GM19395 (cell line): ENCODE measurements around the gene SLC22A7.

Source experiments
- ATAC-seq: cut with Tn5 transposase; IDR thresholded peaks from one replicate; pipeline ENCODE4 v1.9.1; 2021; ENCODE audit warnings: mild to moderate bottlenecking, moderate library complexity; ENCODE audit not compliant: unreplicated experiment

The SLC22A7 gene

DNA sequence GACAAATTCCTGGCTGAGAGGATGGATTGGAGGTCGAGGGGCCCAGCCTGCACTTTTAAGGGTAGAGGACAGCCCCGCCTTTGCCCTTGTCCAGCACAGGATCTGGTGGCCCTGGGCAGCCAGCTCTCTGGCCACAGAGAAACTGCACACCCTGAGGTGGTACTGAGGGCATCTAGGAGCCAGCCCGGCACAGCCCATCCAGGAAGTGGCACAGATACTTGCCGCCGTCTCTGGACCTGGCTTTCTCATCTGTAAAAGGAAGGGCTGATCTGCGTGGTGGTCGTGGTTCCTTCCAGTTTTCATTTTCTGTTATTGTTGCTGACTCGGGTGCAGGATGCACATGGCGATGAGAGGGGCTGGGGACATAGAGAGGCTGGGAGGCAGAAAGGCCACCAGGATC, 16.0 kb upstream of the SLC22A7 start:
- ATAC-seq: no peak

DNA sequence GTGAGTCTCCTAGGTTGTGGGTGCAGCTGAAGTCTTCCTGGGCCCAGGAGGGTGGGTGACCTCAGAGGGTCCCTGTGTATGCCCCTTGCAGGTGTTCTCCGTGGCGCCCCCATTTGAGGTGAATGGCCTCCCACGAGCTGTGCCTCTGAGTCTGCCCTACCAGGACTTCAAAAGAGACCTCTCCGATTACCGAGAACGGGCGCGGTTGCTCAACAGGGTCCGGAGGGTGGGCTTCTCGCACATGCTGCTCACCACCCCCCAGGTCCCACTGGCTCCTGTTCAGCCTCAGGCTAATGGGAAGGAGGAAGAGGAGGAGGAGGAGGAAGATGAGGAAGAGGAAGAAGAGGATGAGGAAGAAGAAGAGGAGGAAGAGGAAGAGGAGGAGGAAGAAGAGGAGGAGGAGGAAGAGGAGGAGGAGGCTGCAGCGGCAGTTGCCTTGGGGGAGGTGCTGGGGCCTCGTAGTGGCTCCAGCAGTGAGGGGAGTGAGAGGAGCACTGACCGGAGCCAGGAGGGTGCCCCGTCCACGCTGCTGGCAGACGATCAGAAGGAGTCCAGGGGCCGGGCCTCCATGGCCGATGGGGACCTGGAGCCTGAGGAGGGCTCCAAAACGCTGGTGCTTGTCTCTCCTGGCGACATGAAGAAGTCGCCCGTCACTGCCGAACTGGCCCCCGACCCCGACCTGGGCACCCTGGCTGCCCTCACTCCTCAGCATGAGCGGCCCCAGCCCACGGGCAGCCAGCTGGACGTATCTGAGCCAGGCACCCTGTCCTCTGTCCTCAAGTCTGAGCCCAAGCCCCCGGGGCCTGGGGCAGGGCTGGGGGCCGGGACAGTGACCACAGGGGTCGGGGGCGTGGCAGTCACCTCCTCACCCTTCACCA, 15.2 kb upstream of the SLC22A7 start:
- ATAC-seq: no peak

DNA sequence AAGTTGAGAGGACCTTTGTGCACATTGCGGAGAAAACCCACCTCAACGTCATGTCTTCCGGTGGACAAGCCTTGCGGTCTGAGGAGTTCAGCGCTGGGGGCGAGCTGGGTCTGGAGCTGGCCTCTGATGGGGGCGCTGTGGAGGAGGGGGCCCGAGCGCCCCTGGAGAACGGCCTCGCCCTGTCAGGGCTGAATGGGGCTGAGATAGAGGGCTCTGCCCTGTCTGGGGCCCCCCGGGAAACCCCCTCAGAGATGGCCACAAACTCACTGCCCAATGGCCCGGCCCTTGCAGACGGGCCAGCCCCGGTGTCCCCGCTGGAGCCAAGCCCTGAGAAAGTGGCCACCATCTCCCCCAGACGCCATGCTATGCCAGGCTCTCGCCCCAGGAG, 14.6 kb upstream of the SLC22A7 start:
- no peak for ATAC-seq

DNA sequence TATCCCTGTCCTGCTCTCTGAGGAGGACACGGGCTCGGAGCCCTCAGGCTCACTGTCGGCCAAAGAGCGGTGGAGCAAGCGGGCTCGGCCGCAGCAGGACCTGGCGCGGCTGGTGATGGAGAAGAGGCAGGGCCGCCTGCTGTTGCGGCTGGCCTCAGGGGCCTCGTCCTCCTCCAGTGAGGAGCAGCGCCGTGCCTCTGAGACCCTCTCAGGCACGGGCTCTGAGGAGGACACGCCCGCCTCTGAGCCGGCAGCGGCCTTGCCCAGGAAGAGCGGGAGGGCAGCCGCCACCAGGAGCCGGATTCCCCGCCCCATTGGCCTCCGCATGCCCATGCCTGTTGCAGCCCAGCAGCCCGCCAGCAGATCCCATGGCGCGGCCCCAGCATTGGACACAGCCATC, 14.2 kb upstream of the SLC22A7 start:
- ATAC-seq: no peak

DNA sequence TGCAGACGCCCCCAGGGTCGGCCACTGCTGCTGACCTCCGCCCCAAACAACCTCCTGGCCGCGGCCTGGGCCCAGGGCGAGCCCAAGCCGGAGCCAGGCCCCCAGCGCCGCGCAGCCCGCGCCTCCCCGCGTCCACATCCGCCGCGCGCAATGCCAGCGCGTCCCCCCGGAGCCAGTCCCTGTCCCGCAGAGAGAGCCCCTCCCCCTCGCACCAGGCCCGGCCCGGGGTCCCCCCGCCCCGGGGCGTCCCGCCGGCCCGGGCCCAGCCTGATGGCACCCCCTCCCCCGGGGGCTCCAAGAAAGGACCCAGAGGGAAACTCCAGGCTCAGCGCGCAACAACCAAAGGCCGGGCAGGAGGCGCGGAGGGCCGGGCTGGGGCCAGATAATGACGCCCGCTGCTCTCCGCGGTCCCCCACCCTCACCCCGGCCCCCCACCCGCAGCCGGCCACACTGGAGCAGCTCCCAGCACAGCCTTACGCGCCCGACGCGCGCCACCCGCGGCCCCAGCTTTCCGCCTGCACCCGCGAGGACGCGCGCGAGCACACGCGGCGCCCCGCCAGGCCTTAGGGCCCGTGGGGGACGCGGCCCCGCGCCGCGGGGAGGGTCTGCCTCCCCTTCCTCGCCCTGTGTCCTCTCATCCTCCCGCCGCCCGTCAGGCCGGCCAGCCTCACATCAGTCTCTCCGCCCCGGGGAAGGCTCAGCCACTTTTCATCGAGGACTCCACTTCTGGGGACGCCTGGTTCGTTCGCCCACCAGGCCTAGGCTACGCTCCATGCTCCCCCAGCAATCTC, 12.9 kb upstream of the SLC22A7 start:
- ATAC-seq: no peak

DNA sequence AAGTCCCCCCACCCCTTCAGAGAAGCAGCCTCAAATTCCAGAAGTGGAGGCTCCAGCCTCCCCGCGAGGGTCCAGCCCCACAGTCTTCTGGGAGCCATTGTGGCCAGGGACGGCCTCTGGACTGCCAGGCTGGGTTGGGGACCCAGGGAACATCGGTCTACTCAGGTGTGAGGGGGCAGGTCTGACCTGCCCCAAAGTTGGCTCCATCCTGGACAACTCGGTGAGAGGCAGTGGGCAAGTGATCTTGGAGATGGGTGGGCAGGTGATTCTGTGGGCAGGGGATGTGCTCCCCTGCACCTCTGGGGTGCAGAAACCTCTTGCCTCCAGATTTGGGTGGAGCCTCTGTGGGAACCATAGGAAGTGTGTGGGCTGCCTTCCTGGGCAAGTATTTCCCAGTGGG, 12.2 kb upstream of the SLC22A7 start:
- no peak for ATAC-seq

DNA sequence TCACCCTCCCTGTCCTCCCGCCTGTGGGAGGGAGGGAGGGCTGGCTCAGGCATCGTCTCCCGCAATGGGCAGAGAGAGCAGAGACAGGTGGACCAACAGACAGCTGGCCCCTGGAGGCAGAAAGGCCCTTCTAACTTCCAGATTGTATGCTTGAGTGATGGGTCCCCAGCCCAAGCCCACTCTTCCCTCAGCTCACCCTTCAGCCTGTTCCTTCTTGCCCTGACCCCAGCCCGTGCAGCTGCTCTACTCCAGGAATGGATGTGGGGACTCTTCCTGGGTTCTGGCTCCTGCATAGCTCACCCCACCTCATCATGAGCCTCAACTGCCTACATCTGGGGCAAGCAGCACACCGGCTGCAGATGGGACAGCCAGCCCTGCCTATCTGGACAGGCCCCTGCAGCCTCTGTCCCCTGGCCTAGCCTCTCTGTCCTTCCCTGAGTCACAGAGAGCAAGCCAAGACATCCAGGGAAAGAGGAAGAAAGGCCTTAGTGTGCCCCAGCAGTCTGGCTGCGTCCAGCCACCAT, 11.5 kb upstream of the SLC22A7 start:
- no peak for ATAC-seq

DNA sequence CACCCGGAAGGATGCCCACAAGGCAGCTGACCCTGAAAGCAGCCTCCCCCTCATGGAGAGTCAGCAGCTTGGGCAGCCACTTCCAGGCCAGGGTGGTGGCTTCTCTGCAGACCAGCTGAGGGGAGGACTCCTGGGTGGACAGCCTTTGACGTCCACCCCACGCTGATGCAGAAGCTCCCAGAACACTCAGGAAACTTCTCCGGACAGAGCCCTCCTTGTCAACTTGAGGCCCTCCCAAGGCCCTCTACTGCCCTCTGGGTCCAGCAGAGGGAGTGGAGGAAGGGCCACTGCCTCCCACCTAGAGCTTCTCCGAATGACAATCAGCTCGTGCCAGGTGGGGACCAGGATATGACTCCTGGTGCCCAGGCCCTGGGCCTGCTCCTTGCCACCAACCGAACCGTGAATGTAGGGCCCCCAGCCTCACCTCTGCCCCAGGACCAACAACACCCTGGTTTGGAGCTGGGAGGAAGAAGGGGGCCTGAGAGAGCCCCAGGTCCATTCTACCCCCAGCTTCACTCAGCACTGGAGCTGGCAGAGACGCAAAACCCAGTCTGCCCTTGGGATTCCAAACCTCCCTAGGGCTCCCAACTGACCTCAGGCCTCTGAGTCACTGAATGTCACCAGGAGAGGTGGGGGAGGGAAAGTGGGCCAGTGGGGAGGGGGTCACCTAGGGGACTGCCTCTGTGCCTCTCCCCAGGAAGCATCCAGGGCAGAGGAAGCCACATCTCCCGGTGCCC, 10.9 kb upstream of the SLC22A7 start:
- ATAC-seq: no peak

DNA sequence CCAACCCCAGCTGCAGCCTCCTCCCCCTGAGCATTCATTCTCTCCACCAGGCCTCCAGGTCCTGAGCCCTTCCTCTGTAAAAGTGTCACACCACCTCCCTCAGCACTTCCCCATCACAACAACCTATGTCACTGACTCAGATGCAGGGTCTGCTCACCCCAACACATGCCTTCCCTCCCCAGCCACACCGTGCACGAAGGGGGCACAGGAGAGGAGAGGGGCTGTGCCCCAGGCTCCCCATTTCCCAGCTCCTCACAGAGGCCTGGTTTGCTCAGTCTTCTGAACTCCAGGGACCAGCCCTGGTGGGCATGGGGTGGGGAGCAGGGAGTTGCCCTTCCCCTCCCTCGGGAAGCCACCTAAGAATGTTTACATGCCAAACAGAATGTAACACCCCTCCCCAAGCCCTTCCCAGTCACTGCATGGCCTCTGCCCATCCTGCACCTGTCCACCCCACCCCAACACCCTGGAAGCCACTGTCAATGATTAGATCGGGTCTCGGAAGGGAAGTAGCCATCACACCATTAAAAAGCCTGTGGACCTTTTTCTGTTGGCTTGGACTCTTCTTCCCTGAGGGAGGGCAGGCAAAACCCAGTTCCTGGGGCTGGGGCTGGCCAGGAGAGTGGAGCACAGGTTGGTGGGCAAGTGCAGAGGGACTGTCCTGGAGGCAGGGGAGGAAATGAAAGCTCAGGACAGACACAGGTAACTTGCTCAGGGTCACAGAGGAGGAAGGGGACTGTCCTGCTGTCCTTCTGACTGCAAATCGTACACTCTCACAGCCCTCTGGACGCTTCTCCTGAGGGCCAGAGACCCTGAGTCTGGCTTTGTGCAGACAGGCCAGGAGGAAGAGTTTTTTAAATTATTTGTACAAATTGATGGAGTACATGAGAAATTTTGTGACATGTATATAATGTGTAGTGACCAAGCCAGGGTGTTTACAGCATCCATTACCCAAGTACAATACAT, 10.1 kb upstream of the SLC22A7 start:
- ATAC-seq: no peak

DNA sequence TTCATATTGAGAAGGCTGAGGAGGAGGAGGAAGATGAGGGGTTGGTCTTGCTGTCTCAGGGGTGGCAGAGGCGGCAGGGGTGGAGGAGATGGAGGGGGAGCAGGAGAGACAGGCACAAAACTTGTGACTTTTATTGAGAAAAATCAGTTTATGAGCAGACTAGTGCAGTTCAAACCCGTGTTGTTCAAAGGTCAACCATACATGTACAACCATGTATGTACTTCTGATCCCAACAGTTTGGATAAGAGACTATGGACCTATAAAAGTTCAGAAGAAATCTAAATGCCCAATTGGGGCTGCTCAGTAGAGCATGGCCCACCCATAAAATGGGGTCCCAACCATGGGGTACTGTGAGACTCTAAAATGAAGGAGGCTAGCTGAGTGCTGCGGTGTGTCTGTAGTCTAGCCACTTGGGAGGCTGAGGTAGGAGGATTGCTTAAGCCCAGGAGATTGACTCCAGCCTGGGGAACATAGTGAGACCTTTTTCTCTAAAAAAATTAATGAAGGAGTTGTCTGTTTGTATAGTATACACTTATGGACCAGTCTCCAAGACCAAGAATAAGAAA, 7.6 kb upstream of the SLC22A7 start:
- ATAC-seq: no peak

DNA sequence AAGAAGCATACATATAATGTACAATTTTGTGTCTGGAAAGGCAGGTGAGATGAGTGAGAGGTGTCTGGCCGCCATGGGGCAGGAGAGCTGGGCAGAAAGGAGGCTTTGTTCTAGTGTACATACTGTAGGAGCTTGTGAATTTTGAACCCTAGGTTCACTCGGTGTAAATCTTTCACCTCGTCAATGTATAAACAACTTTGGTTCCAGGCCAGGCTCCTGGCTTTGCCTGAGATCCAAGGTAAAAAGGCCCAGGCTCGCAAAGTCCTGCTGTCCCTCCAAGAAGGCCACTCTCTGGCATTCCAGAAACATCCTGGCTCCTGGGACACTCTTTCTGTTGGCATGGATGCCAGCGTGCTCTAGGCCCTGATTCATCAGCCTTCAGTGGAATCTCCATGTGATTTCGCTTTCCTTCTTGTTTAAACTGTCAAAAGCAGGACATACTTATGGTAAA, 7.1 kb upstream of the SLC22A7 start:
- ATAC-seq: no peak

DNA sequence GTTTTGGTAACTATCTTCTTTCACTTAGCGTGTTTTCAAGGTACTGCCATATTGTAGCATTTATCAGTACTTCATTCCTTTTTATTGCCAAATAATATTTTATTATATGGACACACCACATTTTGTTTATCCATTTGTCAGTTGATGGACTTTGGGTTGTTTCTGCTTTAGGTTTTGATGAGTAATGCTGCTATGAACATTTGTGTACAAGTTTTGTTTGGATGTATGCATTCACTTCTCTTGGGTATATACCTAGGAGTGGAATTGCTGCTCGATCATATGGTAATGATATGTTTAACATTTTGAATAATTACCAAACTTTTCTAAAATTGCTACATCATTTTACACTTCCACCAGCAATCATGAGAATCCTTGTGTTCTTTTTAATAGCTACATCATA, 6.4 kb upstream of the SLC22A7 start:
- no peak for ATAC-seq

DNA sequence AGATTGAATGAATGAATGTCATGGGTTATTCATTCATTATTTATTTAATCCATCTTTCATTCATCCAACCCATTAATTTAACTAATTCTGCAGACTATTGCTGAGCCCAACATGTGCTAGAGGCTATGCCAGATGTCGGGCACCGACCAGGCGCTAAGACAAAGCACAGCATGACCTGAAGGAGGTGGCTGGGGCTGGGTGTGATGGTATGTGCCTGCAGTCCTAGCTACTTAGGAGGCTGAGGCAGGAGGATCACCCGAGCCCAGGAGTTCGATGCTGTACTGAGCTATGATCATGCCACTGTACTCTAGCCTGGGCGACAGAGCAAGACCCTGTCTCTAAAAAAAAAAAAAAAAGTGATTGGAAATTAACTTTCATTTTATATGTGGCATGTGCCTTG, 5.7 kb upstream of the SLC22A7 start:
- ATAC-seq: no peak

DNA sequence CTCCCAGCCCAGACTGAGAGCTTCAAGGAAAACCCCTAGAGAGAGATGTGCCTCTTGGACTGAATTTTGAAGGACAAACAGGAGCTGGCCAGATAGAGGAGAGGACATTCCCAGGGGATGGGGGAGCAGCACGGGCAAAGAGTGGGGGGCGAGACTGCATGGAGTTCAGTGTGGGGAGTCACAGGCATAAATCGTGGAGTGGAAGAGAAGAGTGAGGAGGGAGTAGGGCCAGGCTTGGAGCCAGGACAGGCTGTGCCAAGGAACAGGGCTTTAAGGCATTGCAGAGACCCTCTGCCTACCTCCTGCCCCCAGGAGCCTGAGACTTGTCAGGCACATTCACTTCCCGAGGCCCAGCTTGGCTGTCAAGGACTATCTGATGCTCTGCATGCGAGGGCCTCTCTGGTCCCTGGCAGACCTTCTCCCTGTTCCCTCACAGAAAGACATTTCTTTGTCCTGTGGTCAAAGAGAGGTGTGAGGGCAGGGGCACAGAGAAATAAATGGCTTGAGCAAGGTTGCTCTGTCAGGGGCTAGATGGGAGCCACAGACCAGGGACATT, 5.2 kb upstream of the SLC22A7 start:
- no peak for ATAC-seq

DNA sequence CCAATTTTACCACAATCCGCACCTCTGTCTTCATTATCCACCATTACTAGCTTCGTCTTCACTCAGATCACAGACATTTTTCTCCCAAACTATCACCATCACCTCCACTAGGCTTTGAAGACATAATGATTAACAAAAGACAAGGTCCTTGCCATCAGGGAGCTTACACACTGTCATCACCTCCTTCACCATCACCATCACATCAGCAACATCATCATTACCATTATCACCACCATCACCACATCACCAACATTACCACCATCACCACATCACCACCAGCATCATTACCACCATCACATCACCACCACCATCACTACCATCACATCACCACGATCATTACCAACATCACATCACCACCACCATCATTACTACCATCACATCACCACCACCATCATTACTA, 4.4 kb upstream of the SLC22A7 start:
- no peak for ATAC-seq

DNA sequence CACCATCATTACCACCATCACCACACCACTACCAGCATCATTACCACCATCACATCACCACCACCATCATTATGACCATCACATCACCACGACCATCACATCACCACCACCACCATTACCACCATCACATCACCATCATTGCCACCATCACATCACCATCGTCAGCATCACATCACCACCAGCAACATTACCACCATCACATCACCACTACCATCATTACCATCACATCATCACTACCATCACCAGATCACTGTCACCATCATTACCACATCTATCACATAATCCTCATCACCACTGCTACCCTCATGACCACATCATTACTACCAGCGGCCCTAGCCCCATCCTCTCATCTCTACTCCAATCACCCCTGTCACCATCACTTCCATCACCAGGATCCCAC, 3.5 kb upstream of the SLC22A7 start:
- ATAC-seq: no peak

DNA sequence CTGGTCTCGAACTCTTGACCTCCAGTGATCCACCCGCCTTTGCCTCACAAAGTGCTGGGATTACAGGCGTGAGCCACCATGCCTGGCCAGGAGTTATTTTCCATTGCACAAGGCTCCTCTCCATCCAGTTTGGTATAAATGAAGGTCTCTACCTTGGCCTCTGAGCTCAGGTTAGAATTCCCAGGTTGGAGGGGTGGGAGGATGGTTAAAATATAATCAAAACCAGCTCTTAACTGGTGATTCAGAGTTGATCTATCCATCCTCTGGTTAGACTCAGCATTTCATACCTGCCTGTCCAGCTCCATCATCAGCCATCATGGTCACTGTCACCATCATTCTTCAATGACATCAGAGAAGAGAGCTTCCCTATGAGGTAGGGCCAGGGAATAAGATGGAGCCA, 2.6 kb upstream of the SLC22A7 start:
- no peak for ATAC-seq

DNA sequence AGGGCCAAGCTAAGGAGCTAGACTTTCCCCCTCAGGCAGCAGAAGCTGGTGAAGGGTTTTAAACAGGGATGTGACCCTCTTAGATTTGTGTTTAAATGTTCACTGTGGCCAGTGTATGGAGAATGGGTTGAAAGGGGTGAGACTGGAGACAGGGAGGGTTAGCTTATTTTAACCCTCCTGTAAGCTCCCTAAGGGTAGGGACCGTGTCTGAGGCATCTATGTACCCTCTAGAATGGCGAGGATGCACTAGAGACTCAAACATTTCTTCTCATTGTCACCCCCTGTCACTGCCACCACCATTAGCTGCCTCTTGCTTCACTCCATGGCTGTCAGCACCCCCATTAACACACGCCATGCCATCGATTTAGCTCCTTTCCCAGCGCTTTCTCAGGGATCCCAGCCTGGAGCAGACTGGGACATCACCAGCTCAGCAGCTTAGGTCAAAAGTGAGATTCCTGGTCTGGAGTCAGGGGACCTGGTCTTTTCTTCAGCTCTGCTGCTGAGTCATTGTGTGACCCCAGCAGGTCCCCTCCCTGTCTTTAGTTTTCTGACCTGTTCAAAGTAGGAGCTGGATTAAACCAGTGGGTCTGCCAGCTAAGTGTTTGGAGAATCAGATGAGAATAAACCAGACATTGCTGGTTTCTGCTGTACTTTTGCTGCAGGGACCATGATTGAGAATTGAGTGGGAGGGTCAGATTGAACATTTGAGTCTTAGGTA, 1.1 kb upstream of the SLC22A7 start:
- no peak for ATAC-seq
